Measurements from ENCODE around the gene HNRNPUL2. TPM values are rescaled to one million over a fixed set of nuclear protein-coding genes. Genes with fewer than 3 reads are reported as not detected.
A peak's percentile ranks its signal among the peaks of the same experiment; 100 is the strongest.

Gene HNRNPUL2
- total RNA-seq, 1 donor, result 7.5 TPM

GRCh38 chr11:62727872-62728170, 564 bp upstream of the HNRNPUL2 start:
- peak in 2 of 3 donors; percentile 97 to 99 for DNase-seq (ENCODE audit: low read depth in 2 of 3, low spot score in 2 of 3)

GRCh38 chr11:62726915-62727164, 417 bp downstream of the HNRNPUL2 start:
- DNase-seq (ENCODE audit: low read depth in 2 of 3, low spot score in 2 of 3), result no peak

GRCh38 chr11:62726156-62726914, 922 bp downstream of the HNRNPUL2 start:
- DNase-seq (ENCODE audit: low read depth in 2 of 3, low spot score in 2 of 3), result no peak

- DNase-seq (ENCODE audit: low read depth in 2 of 3, low spot score in 2 of 3), result no peak
Observed at GRCh38 chr11:62725646-62726045, 1.6 kb downstream of the HNRNPUL2 start.

GRCh38 chr11:62724171-62724570, 3.1 kb downstream of the HNRNPUL2 start:
- DNase-seq (ENCODE audit: low read depth in 2 of 3, low spot score in 2 of 3), result no peak

- DNase-seq (ENCODE audit: low read depth in 2 of 3, low spot score in 2 of 3), result peak in 2 of 3 donors; percentile 44 to 52
Observed at GRCh38 chr11:62721994-62722393, 5.3 kb downstream of the HNRNPUL2 start.

GRCh38 chr11:62719302-62719978, 7.8 kb downstream of the HNRNPUL2 start:
- no peak for DNase-seq (ENCODE audit: low read depth in 2 of 3, low spot score in 2 of 3)

GRCh38 chr11:62716816-62717215, 10.4 kb downstream of the HNRNPUL2 start:
- no peak for DNase-seq (ENCODE audit: low read depth in 2 of 3, low spot score in 2 of 3)

GRCh38 chr11:62716206-62716605, 11.1 kb downstream of the HNRNPUL2 start:
- no peak for DNase-seq (ENCODE audit: low read depth in 2 of 3, low spot score in 2 of 3)

- no peak for DNase-seq (ENCODE audit: low read depth in 2 of 3, low spot score in 2 of 3)
Observed at GRCh38 chr11:62715150-62716130, 11.8 kb downstream of the HNRNPUL2 start.

- DNase-seq (ENCODE audit: low read depth in 2 of 3, low spot score in 2 of 3), result no peak
Observed at GRCh38 chr11:62713343-62713742, 13.9 kb downstream of the HNRNPUL2 start.

GRCh38 chr11:62712861-62713260, 14.4 kb downstream of the HNRNPUL2 start:
- no peak for DNase-seq (ENCODE audit: low read depth in 2 of 3, low spot score in 2 of 3)

- DNase-seq (ENCODE audit: low read depth in 2 of 3, low spot score in 2 of 3), result no peak
Observed at GRCh38 chr11:62712276-62712812, 14.9 kb downstream of the HNRNPUL2 start.

- peak in 1 of 3 donors; percentile 37 for DNase-seq (ENCODE audit: low read depth in 2 of 3, low spot score in 2 of 3)
Observed at GRCh38 chr11:62710001-62710345, 17.3 kb downstream of the HNRNPUL2 start.

GRCh38 chr11:62709247-62710000, 17.8 kb downstream of the HNRNPUL2 start:
- peak; percentile 91 to 99 (median 98) for DNase-seq (ENCODE audit: low read depth in 2 of 3, low spot score in 2 of 3)

- no peak for DNase-seq (ENCODE audit: low read depth in 2 of 3, low spot score in 2 of 3)
Observed at GRCh38 chr11:62708793-62709192, 18.5 kb downstream of the HNRNPUL2 start.

GRCh38 chr11:62708392-62708791, 18.9 kb downstream of the HNRNPUL2 start:
- no peak for DNase-seq (ENCODE audit: low read depth in 2 of 3, low spot score in 2 of 3)

GRCh38 chr11:62707277-62707861, 19.9 kb downstream of the HNRNPUL2 start, which contains the start of the genes BSCL2 and GNG3:
BSCL2 (minus strand) TSS chr11:62707424; CDS start chr11:62707195, 229 bp downstream.
GNG3 (plus strand) TSS chr11:62707676; CDS start chr11:62708296, 620 bp downstream.
- no peak for DNase-seq (ENCODE audit: low read depth in 2 of 3, low spot score in 2 of 3)

GRCh38 chr11:62706850-62707247, 20.4 kb downstream of the HNRNPUL2 start:
- DNase-seq (ENCODE audit: low read depth in 2 of 3, low spot score in 2 of 3), result no peak
